GM12892 (cell line): ENCODE data around the gene STAMBPL1.

ENCODE experiments used
- POLR2A ChIP-seq: IDR thresholded peaks from 2 replicates; pipeline ENCODE4 v1.6.1; 2011; ENCODE audit warnings: low read depth, low read length, control low read depth
- POLR2AphosphoS5 ChIP-seq: IDR thresholded peaks from 2 replicates; pipeline ENCODE4 v1.6.1; 2011; ENCODE audit warnings: low read depth, low read length, control low read depth
- TAF1 ChIP-seq: IDR thresholded peaks from 2 replicates; pipeline ENCODE4 v1.6.1; 2011; ENCODE audit warnings: low read depth, mild to moderate bottlenecking, control low read depth, low read length, borderline replicate concordance

DNA sequence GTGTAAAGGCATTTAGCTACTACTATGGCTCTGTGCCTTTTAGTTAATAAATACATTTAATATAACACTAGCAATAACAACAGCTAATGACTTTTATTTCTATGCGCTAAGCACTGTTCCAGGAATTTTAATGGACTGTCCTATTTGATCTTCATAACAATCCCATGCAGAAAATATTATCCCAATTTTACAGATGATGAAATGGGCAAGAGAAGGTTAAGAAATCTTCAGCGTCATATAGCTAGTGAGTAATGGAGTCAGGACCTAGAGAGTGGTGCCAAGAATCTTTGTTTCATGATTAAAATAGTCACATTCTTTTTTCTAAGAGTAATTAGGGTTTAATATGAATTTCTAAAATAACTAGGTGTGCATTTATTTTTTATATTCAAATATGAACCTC is 40.2 kb downstream of the STAMBPL1 start:
- TF ChIP-seq POLR2AphosphoS5 (no peak), POLR2A (no peak), TAF1 (no peak)
